Suprapubic skin (tissue), 3 donors: ENCODE results near the gene A3GALT2.

Experiments used
- CTCF ChIP-seq, 2 donors: fragments of 200-600 bp in 1 of 2; fragments of 450-650 bp in 1 of 2; sonication (generic) in 1 of 2; IDR thresholded peaks; one replicate each; pipeline ENCODE4 v1.5.1; 2016 to 2019; ENCODE audit warnings: antibody characterized with exemption in 2 of 2, mild to moderate bottlenecking in 1 of 2, moderate library complexity in 1 of 2
- POLR2A ChIP-seq, 2 donors: fragments of 450-650 bp; IDR thresholded peaks; one replicate each; pipeline ENCODE4 v1.6.1; 2017; ENCODE audit warnings: antibody characterized with exemption in 2 of 2, mild to moderate bottlenecking in 2 of 2, moderate library complexity in 2 of 2

- TF ChIP-seq CTCF (IDR thresholded peaks at IDR 0.05) = no peak
- TF ChIP-seq POLR2A (IDR thresholded peaks at IDR 0.05) = no peak
Observed at GRCh38 chr1:33346927-33347649, 26.2 kb upstream of the A3GALT2 start.
